Brain microvascular endothelial cell (primary cell): ENCODE measurements around the gene MMP2.

Experiments
- DNase-seq: peaks from one replicate; pipeline ENCODE4 v3.0.0-alpha.2; 2020
- H3K27ac ChIP-seq: fragments of 250-450 bp; sonication (Bioruptor Pico); 2 replicates; pipeline ENCODE4 v1.5.1; 2020; ENCODE audit warnings: mild to moderate bottlenecking, moderate library complexity
- H3K27me3 ChIP-seq: fragments of 250-450 bp; sonication (Bioruptor Pico); replicated peaks from 2 replicates; pipeline ENCODE4 v1.5.1; 2020; ENCODE audit warnings: mild to moderate bottlenecking
- H3K36me3 ChIP-seq: fragments of 250-450 bp; sonication (Bioruptor Pico); replicated peaks from 2 replicates; pipeline ENCODE4 v1.5.1; 2020; ENCODE audit warnings: mild to moderate bottlenecking
- H3K4me3 ChIP-seq: 2 replicates; pipeline ENCODE4 v1.5.1; 2011; ENCODE audit warnings: low read depth, mild to moderate bottlenecking, control low read depth, low read length, moderate library complexity
- CTCF ChIP-seq: IDR thresholded peaks from 2 replicates; pipeline ENCODE4 v1.5.1; 2011; ENCODE audit warnings: low read depth, mild to moderate bottlenecking, moderate library complexity, low read length, control low read depth, inconsistent platforms; ENCODE audit errors: missing control alignments
- in situ Hi-C: cut with HindIII; loops from 2 replicates; pipeline ENCODE4 v1.10.0; 2017; ENCODE audit warnings: low sequenced_read_pairs, low pct_ligation_motif_present

The MMP2 gene

GRCh38 chr16:55543472-55543871, 64.5 kb downstream of the MMP2 start:
- no peaks in the 10 kb centered on the region for H3K27me3 ChIP-seq
- no peak overlapping the region for H3K4me3 ChIP-seq
- in situ Hi-C loops, result no loop called here
- no peaks in the 10 kb centered on the region for H3K36me3 ChIP-seq
- no peak for DNase-seq
- TF ChIP-seq CTCF, result no peak
- H3K27ac ChIP-seq, result no peak overlapping the region

- in situ Hi-C loops, result no loop called here
- no peak overlapping the region for H3K27ac ChIP-seq
- no peak for TF ChIP-seq CTCF
- no peaks in the 10 kb centered on the region for H3K36me3 ChIP-seq
- DNase-seq, result peak; percentile 80
- no peak overlapping the region for H3K4me3 ChIP-seq
- no peaks in the 10 kb centered on the region for H3K27me3 ChIP-seq
Observed at GRCh38 chr16:55552621-55553020, 73.6 kb downstream of the MMP2 start.

GRCh38 chr16:55555436-55555835, 76.4 kb downstream of the MMP2 start:
- in situ Hi-C loops, result no loop called here
- Histone ChIP-seq H3K36me3 (no peaks in the 10 kb centered on the region), H3K4me3 (no peak overlapping the region), H3K27ac (no peak overlapping the region), H3K27me3 (no peaks in the 10 kb centered on the region)
- DNase-seq, result no peak
- no peak for TF ChIP-seq CTCF
